Memory B cell (primary cell): ENCODE results near the gene ALOX12B.
"Not testable (repeated sequence)": the region's sequence is repeated elsewhere in the genome, so short reads cannot be mapped to it uniquely, and the experiment has no call there.

Source experiments
- ATAC-seq: fragments of 150-1000 bp; cut with Tn5 transposase; 2 replicates; pipeline ENCODE4 v1.10.0; 2021; ENCODE audit warnings: low read depth, mild to moderate bottlenecking, moderate library complexity
- DNase-seq, 2 donors: peaks; one replicate each; pipeline ENCODE4 v3.0.0; 2022; ENCODE audit warnings: low spot score in 2 of 2
- H3K27ac Mint-ChIP-seq: one replicate; pipeline ENCODE4 v1.8.0; 2022; ENCODE audit warnings: mild to moderate bottlenecking, moderate library complexity, mixed read lengths
- H3K27me3 Mint-ChIP-seq: one replicate; pipeline ENCODE4 v1.8.0; 2022; ENCODE audit warnings: mixed read lengths
- H3K36me3 Mint-ChIP-seq: one replicate; pipeline ENCODE4 v1.8.0; 2022; ENCODE audit warnings: mild to moderate bottlenecking, mixed read lengths
- H3K4me1 Mint-ChIP-seq: one replicate; pipeline ENCODE4 v1.8.0; 2022; ENCODE audit warnings: mixed read lengths
- H3K4me3 Mint-ChIP-seq: one replicate; pipeline ENCODE4 v1.8.0; 2022; ENCODE audit warnings: mild to moderate bottlenecking, moderate library complexity, mixed read lengths
- H3K9me3 Mint-ChIP-seq: one replicate; pipeline ENCODE4 v1.8.0; 2022; ENCODE audit warnings: mixed read lengths

ALOX12B gene

GRCh38 chr17:8072729-8073461, 14.6 kb downstream of the ALOX12B start:
- no peaks in the 10 kb centered on the region for H3K9me3 Mint-ChIP-seq
- peaks cover 22% of the 10 kb centered on the region for H3K4me1 Mint-ChIP-seq
- H3K4me3 Mint-ChIP-seq: peak overlapping the region; percentile 80
- DNase-seq (no peak), ATAC-seq (no peak)
- H3K27ac Mint-ChIP-seq: peak overlapping the region; percentile 98
- H3K36me3 Mint-ChIP-seq: no peaks in the 10 kb centered on the region
- peaks cover 37% of the 10 kb centered on the region for H3K27me3 Mint-ChIP-seq

DNA sequence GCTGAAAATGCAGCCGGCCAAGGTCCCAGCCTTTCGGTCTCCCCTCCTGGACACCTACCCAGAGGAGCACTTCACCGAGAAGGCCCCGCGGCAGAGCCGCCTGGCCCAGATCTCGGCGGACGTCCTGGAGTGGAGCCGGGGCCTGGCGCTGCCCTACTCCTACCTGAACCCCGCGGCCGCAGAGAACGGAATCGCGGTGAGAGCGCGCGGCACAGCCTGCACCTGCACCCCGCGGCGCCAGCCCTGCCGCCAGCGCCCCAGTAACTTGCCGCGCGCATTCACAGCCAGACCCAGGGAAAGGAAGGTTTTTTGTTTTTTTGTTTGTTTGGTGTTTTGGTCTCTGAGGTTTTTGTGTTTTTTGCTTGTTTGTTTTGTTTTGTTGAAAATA, 15.2 kb downstream of the ALOX12B start:
- Mint-ChIP-seq H3K27me3 (peaks cover 34% of the 10 kb centered on the region), H3K27ac (peak overlapping the region; percentile 98), H3K9me3 (no peaks in the 10 kb centered on the region), H3K4me3 (peak overlapping the region; percentile 65), H3K4me1 (peaks cover 22% of the 10 kb centered on the region), H3K36me3 (no peaks in the 10 kb centered on the region)
- no peak for DNase-seq
- ATAC-seq: no peak

- ATAC-seq (no peak), DNase-seq (no peak)
- Mint-ChIP-seq H3K4me1 (peaks cover 22% of the 10 kb centered on the region), H3K4me3 (no peak overlapping the region), H3K36me3 (no peaks in the 10 kb centered on the region), H3K27ac (peak overlapping the region; percentile 98), H3K27me3 (peaks cover 34% of the 10 kb centered on the region), H3K9me3 (no peaks in the 10 kb centered on the region)
Observed at GRCh38 chr17:8071496-8071895, 16.0 kb downstream of the ALOX12B start.

DNA sequence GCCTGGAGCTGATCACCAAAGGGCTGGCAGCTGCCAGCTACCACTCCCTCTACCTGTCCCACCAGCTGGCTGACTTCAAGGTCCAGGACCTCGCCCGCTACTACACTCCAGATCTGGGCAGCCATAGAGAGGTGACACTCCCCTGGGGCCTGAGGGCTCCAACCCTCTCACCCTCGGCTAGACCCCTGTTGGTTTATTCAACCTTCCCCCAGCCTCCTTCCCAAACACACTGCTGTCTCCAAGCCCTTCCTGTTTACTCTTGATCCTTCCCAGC, 18.0 kb downstream of the ALOX12B start:
- Mint-ChIP-seq H3K27me3 (peaks cover 26% of the 10 kb centered on the region), H3K4me3 (no peak overlapping the region), H3K9me3 (no peaks in the 10 kb centered on the region), H3K27ac (no peak overlapping the region), H3K36me3 (no peaks in the 10 kb centered on the region), H3K4me1 (peaks cover 22% of the 10 kb centered on the region)
- no peak for ATAC-seq
- no peak for DNase-seq

GRCh38 chr17:8068736-8069586, 18.6 kb downstream of the ALOX12B start:
- no peak overlapping the region for H3K27ac Mint-ChIP-seq
- peaks cover 17% of the 10 kb centered on the region for H3K4me1 Mint-ChIP-seq
- no peaks in the 10 kb centered on the region for H3K36me3 Mint-ChIP-seq
- peaks cover 25% of the 10 kb centered on the region for H3K27me3 Mint-ChIP-seq
- DNase-seq (no peak), ATAC-seq (no peak)
- H3K4me3 Mint-ChIP-seq: no peak overlapping the region
- H3K9me3 Mint-ChIP-seq: no peaks in the 10 kb centered on the region

- Mint-ChIP-seq H3K4me1 (peaks cover 9% of the 10 kb centered on the region), H3K4me3 (no peak overlapping the region), H3K27me3 (peaks cover 24% of the 10 kb centered on the region), H3K9me3 (no peaks in the 10 kb centered on the region), H3K36me3 (no peaks in the 10 kb centered on the region), H3K27ac (no peak overlapping the region)
- no peak for ATAC-seq
- no peak for DNase-seq
Observed at GRCh38 chr17:8067806-8068205, 19.7 kb downstream of the ALOX12B start.

DNA sequence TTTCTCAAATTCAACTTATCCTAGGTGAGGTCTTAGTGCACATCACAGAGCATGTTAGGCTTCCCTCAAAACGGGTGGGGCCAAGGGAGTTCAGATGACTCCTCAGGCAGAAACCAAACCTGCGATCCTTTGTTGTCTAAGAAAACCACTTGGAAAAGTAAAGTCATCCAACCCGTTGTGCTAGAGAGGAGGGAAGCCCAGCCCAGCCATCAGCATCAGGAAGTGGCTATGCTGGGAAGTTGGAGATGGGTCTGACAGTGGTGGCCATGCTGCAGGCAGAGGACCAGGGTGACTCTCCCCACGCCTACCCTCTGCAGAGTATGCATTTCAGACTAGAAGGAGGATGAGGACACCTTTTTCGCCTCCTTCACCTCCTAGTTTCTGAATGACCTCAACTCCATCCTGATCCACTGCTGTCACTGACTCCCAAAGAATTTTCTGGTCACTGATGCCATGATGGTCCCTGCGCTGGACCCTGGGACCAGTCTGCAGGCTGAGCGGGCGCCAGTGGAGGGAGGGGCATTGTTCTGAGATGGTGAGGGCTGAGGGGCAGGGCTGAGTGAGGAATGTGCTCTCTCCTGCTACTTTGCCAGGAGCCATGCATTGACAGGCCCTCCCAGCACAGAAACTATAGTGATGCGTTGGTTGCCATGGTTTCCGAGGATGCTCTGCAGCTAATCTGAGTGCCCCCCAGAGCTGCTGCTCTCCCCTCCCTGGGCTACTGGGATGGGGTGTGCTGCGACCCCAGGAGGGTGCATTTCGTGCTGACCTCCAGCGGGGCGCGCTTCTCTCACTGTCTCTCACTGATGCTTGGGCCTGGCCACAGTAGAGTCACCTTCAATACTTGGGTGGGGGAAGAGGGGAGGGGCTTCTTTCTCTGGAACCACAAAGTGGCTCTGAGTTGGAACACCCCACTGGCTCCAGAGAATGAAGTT, 20.4 kb downstream of the ALOX12B start:
- peaks cover 25% of the 10 kb centered on the region for H3K27me3 Mint-ChIP-seq
- no peak overlapping the region for H3K4me3 Mint-ChIP-seq
- no peak overlapping the region for H3K27ac Mint-ChIP-seq
- no peaks in the 10 kb centered on the region for H3K36me3 Mint-ChIP-seq
- peaks cover 5% of the 10 kb centered on the region for H3K4me1 Mint-ChIP-seq
- H3K9me3 Mint-ChIP-seq: no peaks in the 10 kb centered on the region
- DNase-seq (no peak), ATAC-seq (no peak)

DNA sequence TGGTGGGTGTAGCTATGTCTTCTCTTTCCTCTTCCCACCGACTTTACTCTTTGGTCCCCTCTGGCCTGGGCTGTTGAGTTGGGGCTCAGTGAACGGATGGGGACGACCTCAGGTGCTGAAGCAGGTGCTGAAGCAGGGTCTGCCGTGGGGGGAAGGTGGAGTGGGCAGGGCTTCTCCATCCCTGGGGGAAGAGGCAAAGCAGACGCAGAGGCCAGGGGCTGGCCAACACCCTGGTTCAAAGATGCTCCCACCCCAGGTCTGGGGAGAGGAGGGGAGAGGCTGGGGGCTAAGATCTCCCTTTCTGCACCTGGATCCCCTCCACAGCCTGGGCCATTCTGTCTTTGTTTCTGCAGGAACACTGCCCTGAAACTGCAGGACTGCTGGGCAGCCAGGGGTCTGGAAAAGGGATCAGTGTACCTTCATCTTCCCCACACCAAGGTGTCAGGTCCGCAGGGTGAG, 22.9 kb downstream of the ALOX12B start:
- Mint-ChIP-seq H3K36me3 (no peaks in the 10 kb centered on the region), H3K4me3 (no peak overlapping the region), H3K4me1 (peaks cover 5% of the 10 kb centered on the region), H3K9me3 (no peaks in the 10 kb centered on the region), H3K27me3 (peaks cover 22% of the 10 kb centered on the region), H3K27ac (no peak overlapping the region)
- ATAC-seq (no peak), DNase-seq (no peak)

DNA sequence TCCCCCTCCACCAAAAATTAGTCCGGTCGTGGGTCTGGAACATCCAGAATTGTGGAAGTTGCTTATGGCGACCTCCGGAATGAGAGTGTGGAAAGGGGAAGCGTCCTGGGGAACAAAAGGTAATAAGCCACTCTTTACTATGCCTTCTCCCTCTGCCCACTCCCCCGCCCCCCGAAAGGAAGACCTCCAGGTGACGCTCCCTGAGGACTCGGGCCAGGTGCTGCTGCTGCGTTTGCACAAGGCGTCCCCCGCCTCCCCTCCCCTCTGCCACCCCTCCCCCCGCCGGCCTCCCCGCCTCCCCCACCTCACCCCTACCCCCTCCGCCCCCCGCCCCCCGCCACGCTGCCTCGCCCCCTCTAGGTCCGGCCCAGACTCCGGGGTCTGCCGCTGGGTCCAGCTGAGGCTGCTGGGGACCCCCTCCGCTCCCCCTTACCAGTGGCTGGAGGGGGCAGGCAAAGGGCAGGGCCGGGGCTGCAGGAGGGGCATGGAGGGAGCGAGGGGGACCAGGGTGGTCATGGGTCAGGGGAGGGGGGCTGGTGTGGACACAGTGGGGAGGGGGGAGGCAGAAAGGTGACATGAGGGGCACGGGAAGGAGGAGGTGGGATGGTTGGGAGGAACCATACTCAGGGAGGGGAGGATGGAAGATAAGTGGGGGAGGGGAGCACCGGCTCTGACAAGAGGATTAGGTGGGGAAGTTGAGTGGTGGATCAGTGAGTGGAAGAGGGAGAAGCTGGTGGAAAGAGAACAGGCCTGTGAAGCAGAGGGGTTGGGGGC, 23.6 kb downstream of the ALOX12B start:
- no peak overlapping the region for H3K4me3 Mint-ChIP-seq
- no peaks in the 10 kb centered on the region for H3K36me3 Mint-ChIP-seq
- no peak overlapping the region for H3K27ac Mint-ChIP-seq
- H3K27me3 Mint-ChIP-seq: peaks cover 22% of the 10 kb centered on the region
- DNase-seq (no peak), ATAC-seq (no peak)
- H3K4me1 Mint-ChIP-seq: peaks cover 2% of the 10 kb centered on the region
- H3K9me3 Mint-ChIP-seq: no peaks in the 10 kb centered on the region

DNA sequence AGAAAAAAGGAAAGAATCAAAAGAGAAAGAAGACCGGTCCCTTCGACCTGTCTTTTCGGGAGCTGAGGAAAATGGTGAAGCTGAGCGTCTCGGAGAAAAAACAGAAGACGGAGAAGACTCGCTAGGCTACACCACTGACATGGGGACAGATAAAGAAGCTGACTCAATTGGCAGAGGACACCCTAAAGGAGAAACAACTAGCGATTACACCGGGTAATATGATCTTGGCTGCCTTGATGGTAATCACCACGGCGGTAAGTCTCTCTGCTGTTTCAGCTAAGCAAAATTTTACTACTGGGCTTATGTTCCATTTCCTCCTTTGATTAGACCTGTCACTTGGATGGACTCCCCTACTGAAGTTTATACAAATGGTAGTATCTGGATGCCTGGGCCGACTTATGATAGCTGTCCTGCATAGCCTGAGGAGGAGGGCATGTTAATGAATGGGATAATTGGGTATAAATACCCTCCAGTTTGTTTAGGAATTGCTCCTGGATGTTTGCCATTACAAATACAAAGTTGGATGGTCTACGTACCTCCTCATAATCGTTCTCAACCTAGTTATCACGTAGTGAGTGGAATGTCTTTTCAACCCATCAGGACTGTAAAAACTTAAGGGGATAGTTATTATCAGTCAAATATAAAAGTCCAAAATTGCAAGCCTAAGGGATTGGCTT, 24.6 kb downstream of the ALOX12B start:
- H3K27me3 Mint-ChIP-seq: peaks cover 19% of the 10 kb centered on the region
- no peak for DNase-seq
- H3K27ac Mint-ChIP-seq: peak overlapping the region; percentile 10
- no peaks in the 10 kb centered on the region for H3K9me3 Mint-ChIP-seq
- no peaks in the 10 kb centered on the region for H3K4me1 Mint-ChIP-seq
- H3K36me3 Mint-ChIP-seq: no peaks in the 10 kb centered on the region
- ATAC-seq: no peak
- no peak overlapping the region for H3K4me3 Mint-ChIP-seq

- Mint-ChIP-seq H3K4me3 (no peak overlapping the region), H3K4me1 (no peaks in the 10 kb centered on the region), H3K27me3 (peaks cover 19% of the 10 kb centered on the region), H3K36me3 (no peaks in the 10 kb centered on the region), H3K9me3 (no peaks in the 10 kb centered on the region), H3K27ac (no peak overlapping the region)
- DNase-seq (no peak), ATAC-seq (no peak)
Observed at GRCh38 chr17:8062435-8062806, 25.1 kb downstream of the ALOX12B start.

DNA sequence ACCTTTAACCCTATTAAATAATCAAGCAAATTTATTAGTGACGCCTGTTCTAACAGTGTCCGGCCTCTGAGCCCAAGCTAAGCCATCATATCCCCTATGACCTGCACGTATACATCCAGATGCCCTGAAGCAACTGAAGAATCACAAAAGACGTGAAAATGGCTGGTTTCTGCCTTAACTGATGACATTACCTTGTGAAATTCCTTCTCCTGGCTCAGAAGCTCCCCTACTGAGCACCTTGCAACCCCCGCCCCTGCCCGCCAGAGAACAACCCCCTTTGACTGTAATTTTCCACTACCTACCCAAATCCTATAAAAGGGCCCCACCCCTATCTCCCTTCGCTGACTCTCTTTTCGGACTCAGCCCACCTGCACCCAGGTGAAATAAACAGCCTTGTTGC, 25.7 kb downstream of the ALOX12B start:
- not testable (repeated sequence) for H3K4me3 Mint-ChIP-seq, ATAC-seq, H3K4me1 Mint-ChIP-seq, H3K27ac Mint-ChIP-seq, H3K36me3 Mint-ChIP-seq, H3K9me3 Mint-ChIP-seq, DNase-seq
- H3K27me3 Mint-ChIP-seq: peaks cover 19% of the 10 kb centered on the region

DNA sequence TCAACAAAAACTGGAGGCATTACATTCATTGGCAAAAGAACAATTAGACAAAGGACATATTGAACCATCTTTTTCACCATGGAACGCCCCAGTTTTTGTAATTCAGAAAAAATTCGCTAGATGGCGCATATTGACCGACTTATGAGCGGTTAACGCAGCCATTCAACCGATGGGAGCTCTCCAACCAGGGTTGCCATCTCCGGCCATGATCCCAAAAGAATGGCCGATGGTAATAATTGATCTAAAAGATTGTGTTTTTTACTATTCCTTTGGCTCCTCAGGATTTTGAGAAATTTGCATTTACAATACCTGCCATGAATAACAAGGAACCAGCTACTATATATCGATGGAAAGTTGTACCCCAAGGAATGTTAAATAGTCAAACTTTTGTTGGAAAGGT, 27.2 kb downstream of the ALOX12B start:
- Mint-ChIP-seq H3K27ac (no peak overlapping the region), H3K9me3 (no peaks in the 10 kb centered on the region), H3K4me3 (no peak overlapping the region), H3K27me3 (peaks cover 17% of the 10 kb centered on the region), H3K36me3 (no peaks in the 10 kb centered on the region), H3K4me1 (peaks cover 13% of the 10 kb centered on the region)
- peak; percentile 77 to 83 for DNase-seq
- peak; percentile 54 for ATAC-seq
